HG03095 (cell line): Measurements from ENCODE around the gene OCIAD2.
"Not testable (repeated sequence)": the region's sequence is repeated elsewhere in the genome, so short reads cannot be mapped to it uniquely, and the experiment has no call there.

ENCODE experiments used
- ATAC-seq: cut with Tn5 transposase; IDR thresholded peaks from one replicate; pipeline ENCODE4 v1.9.1; 2021; ENCODE audit warnings: moderate library complexity; ENCODE audit not compliant: unreplicated experiment

The OCIAD2 gene

GRCh38 chr4:48907706-48908477 is 1.3 kb upstream of the OCIAD2 start:
- no peak for ATAC-seq

GRCh38 chr4:48905363-48906015 is 1.1 kb downstream of the OCIAD2 start:
- no peak for ATAC-seq

GRCh38 chr4:48904541-48905142 is 1.9 kb downstream of the OCIAD2 start:
- ATAC-seq: no peak

GRCh38 chr4:48904101-48904500 is 2.5 kb downstream of the OCIAD2 start:
- no peak for ATAC-seq

- no peak for ATAC-seq
Measured at GRCh38 chr4:48902266-48902665, 4.3 kb downstream of the OCIAD2 start.

DNA sequence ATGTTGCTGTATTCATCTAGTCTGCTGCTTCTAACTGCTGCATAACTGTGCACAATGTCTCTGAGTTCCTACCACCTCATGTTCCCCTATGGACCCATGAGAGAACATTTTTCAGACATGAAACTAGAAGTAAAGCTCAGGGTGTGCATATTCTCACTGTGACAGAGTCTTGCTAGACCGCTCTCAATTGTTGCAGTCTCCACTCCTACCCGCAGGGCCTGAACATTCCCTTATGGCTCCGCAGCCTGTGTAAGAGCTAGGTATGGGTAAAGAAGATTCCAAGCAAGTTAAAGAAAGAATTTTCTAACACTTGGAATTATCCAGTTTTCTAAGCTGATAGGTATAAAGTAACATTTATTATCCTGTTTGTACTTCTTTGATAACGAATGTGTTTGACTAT is 5.4 kb downstream of the OCIAD2 start:
- ATAC-seq: no peak

- ATAC-seq: no peak
Measured at GRCh38 chr4:48899950-48900349, 6.6 kb downstream of the OCIAD2 start.

GRCh38 chr4:48899432-48899749 is 7.2 kb downstream of the OCIAD2 start:
- no peak for ATAC-seq

GRCh38 chr4:48898733-48899431 is 7.7 kb downstream of the OCIAD2 start:
- ATAC-seq: no peak

GRCh38 chr4:48896845-48897244 is 9.7 kb downstream of the OCIAD2 start:
- ATAC-seq: no peak

GRCh38 chr4:48891028-48891619 is 15.4 kb downstream of the OCIAD2 start:
- ATAC-seq: no peak

DNA sequence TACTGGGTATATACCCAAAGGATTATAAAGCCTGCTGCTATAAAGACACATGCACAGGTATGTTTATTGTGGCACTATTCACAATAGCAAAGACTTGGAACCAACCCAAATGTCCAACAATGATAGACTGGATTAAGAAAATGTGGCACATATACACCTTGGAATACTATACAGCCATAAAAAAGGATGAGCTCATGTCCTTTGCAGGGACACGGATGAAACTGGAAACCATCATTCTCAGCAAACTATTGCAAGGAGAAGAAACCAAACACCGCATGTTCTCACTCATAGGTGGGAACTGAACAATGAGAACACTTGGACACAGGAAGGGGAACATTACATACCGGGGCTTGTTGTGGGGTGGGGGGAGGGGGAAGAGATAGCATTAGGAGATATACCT is 16.8 kb downstream of the OCIAD2 start:
- ATAC-seq: not testable (repeated sequence)

DNA sequence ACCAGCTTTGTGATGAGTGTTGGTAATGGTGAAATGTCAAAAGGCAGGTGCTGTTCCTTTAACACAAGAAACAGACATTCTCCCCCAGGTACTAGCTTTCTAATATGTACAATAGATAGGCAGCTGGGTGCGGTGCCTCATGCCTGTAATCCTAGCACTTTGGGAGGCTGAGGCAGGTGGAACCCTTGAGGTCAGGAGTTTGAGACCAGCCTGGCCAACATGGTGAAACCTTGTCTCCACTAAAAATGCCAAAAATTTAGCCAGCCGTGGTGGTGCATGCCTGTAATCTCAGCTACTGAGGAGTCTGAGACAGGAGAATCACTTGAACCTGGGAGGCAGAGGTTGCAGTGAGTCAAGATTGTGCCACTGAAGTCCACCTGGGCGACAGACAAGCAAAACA is 24.9 kb downstream of the OCIAD2 start:
- not testable (repeated sequence) for ATAC-seq

GRCh38 chr4:48879561-48880442 is 26.8 kb downstream of the OCIAD2 start:
- no peak for ATAC-seq

DNA sequence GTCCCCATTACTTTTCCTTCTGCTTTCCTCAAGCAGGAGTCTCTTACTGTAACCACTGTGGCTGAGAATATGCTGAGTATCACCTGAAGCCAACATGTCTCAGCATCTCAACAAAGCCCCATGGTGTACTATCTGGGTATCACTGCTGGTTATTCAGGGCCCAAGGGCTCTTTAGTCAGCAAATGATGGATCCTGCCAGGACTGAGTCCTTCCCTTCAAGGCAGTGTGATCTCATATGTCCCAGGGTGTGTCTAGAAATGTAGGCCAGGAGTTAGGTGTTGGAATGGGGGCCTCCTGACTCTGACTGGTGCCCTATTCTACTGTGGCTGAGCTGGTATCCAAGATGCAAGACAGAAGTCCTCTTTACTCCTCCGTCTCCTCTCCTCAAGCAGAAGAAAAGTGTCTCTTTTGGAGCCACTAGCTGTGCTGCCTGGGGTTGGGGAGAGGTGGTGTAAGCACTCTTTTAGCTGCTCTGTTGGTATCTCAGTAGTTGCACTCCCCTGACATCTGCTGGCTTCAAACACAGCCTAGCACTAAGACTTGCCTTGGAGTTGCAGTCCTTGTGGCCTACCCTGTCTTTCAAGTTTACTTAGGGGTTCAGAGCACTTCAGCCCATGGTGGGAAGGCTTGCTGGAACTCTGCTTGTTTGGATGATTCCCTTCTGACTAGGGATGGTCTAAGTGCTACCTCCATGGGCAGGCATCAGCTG is 28.6 kb downstream of the OCIAD2 start:
- ATAC-seq: no peak

- ATAC-seq: not testable (repeated sequence)
Measured at GRCh38 chr4:48864696-48865095, 41.9 kb downstream of the OCIAD2 start.

DNA sequence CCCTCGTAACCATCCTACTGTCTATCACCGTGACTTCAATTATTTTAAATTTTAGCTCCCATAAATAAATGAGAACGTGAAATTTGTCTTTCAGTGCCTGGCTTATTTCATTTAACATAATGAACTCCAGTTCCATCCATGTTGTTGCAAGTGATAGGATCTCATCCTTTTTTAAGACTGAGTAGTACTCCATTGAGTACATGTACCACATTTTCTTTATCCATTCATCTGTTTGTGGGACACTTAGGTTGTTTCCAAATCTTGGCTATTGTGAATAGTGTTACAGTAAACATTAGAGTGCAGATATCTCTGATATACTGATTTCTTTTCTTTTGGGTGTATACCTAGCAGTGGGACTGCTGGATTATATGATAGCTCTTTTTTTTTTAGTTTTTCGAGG is 42.8 kb downstream of the OCIAD2 start:
- no peak for ATAC-seq

DNA sequence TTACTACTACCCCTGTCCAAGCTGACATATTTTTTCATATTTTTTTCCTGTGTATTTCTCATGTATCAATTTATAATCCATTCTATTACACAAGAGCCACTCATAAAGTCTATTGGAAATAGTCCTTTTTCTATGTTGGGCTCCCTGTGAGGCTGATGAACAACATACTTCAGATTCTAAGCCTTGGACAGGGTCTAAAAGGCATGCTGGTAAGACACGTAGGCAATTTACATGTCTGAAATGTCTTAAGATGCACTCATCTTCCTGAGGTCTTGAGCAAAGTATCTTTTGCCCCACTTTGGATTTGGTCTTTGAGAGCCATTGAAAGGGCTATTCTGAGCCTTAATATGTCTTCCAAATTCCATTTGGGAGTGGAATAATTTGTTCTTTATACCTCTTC is 43.9 kb downstream of the OCIAD2 start:
- no peak for ATAC-seq

GRCh38 chr4:48862038-48862437 is 44.5 kb downstream of the OCIAD2 start:
- no peak for ATAC-seq

DNA sequence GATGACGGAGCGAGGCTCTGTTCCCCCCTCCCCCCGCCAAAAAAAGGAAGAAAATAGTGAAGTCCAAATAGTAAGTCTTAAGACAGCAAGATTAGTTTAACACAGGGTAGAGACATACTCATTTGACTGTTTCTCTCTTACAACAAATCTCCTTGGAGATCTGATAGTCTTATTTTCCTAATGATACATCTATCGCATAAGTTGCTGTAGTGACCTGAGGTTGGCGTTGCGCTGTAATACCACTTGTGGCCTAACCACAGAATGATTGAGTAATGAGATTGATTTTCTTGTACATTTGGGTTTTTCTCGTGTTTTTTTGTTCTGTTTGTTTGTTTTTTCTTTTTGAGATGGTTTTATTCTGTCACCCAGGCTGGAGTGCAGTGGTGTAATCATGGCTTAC is 48.4 kb downstream of the OCIAD2 start:
- ATAC-seq: no peak
